HEK293 (cell line): ENCODE data around the gene PDXDC1.
"Not testable (repeated sequence)": the region's sequence is repeated elsewhere in the genome, so short reads cannot be mapped to it uniquely, and the experiment has no call there.

Experiments
- KLF10 ChIP-seq: fragments of 450-650 bp; IDR thresholded peaks from 2 replicates; pipeline ENCODE4 v1.5.1; 2018; ENCODE audit warnings: missing biosample characterization, mild to moderate bottlenecking, missing genetic modification characterization
- KLF8 ChIP-seq: fragments of 450-650 bp; formaldehyde crosslinking; IDR thresholded peaks from 2 replicates; pipeline ENCODE4 v1.5.1; 2016; ENCODE audit warnings: missing biosample characterization, missing genetic modification characterization
- YY1 ChIP-seq: fragments of 450-650 bp; formaldehyde crosslinking; IDR thresholded peaks from 2 replicates; pipeline ENCODE4 v1.5.1; 2018; ENCODE audit warnings: missing biosample characterization, missing genetic modification characterization
- ZNF391 ChIP-seq: fragments of 450-650 bp; formaldehyde crosslinking; IDR thresholded peaks from 2 replicates; pipeline ENCODE4 v1.5.1; 2016; ENCODE audit warnings: low read depth, missing biosample characterization, missing genetic modification characterization, borderline replicate concordance
- TF ChIP-seq, protein P1 (sequence below): fragments of 450-650 bp; formaldehyde crosslinking; IDR thresholded peaks from 2 replicates; pipeline ENCODE4 v1.5.1; 2016; ENCODE audit warnings: missing biosample characterization, missing genetic modification characterization
- TF ChIP-seq, protein P2 (sequence below): fragments of 450-650 bp; formaldehyde crosslinking; IDR thresholded peaks from 2 replicates; pipeline ENCODE4 v1.5.1; 2016; ENCODE audit warnings: missing biosample characterization, missing genetic modification characterization
- TF ChIP-seq, protein P3 (sequence below): fragments of 450-650 bp; IDR thresholded peaks from 2 replicates; pipeline ENCODE4 v1.5.1; 2018; ENCODE audit warnings: missing biosample characterization, mild to moderate bottlenecking, missing genetic modification characterization
- TF ChIP-seq, protein P4 (sequence below): fragments of 450-650 bp; formaldehyde crosslinking; IDR thresholded peaks from 2 replicates; pipeline ENCODE4 v1.5.1; 2017; ENCODE audit warnings: missing biosample characterization, missing genetic modification characterization
- TF ChIP-seq, protein P5 (sequence below): fragments of 450-650 bp; formaldehyde crosslinking; IDR thresholded peaks from 2 replicates; pipeline ENCODE4 v1.5.1; 2016; ENCODE audit warnings: missing biosample characterization, missing genetic modification characterization

DNA sequence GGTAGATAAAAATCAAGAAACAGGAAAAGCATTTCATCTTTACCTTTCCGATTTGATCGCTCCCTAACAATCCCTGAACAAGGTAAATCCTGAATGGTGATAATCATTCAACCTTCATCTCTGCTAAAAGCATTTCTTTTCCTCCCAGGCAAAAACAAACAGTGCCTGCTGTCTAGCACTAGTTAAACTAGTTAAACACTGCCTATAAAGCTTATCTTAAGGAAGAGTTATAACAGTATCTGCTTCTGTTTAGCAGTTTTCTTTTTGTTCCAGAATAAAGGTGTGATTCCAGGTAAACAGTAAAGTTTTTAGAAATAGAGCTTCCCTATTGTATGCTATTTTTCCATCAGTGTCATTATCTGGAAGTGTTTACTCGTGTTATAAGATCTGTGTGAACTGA lies 6.4 kb downstream of the PDXDC1 start:
- not testable (repeated sequence) for TF ChIP-seq YY1, KLF10, ZNF391, KLF8 (tag by site-specific recombination)
- TF ChIP-seq, protein P1, sequence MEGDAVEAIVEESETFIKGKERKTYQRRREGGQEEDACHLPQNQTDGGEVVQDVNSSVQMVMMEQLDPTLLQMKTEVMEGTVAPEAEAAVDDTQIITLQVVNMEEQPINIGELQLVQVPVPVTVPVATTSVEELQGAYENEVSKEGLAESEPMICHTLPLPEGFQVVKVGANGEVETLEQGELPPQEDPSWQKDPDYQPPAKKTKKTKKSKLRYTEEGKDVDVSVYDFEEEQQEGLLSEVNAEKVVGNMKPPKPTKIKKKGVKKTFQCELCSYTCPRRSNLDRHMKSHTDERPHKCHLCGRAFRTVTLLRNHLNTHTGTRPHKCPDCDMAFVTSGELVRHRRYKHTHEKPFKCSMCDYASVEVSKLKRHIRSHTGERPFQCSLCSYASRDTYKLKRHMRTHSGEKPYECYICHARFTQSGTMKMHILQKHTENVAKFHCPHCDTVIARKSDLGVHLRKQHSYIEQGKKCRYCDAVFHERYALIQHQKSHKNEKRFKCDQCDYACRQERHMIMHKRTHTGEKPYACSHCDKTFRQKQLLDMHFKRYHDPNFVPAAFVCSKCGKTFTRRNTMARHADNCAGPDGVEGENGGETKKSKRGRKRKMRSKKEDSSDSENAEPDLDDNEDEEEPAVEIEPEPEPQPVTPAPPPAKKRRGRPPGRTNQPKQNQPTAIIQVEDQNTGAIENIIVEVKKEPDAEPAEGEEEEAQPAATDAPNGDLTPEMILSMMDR, result not testable (repeated sequence)
- TF ChIP-seq, protein P2, sequence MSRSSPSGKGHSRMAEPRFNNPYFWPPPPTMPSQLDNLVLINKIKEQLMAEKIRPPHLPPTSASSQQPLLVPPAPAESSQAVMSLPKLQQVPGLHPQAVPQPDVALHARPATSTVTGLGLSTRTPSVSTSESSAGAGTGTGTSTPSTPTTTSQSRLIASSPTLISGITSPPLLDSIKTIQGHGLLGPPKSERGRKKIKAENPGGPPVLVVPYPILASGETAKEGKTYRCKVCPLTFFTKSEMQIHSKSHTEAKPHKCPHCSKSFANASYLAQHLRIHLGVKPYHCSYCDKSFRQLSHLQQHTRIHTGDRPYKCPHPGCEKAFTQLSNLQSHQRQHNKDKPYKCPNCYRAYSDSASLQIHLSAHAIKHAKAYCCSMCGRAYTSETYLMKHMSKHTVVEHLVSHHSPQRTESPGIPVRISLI (tag by site-specific recombination), result not testable (repeated sequence)
- TF ChIP-seq, protein P3, sequence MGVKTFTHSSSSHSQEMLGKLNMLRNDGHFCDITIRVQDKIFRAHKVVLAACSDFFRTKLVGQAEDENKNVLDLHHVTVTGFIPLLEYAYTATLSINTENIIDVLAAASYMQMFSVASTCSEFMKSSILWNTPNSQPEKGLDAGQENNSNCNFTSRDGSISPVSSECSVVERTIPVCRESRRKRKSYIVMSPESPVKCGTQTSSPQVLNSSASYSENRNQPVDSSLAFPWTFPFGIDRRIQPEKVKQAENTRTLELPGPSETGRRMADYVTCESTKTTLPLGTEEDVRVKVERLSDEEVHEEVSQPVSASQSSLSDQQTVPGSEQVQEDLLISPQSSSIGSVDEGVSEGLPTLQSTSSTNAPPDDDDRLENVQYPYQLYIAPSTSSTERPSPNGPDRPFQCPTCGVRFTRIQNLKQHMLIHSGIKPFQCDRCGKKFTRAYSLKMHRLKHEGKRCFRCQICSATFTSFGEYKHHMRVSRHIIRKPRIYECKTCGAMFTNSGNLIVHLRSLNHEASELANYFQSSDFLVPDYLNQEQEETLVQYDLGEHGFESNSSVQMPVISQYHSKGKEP, result not testable (repeated sequence)
- TF ChIP-seq, protein P4, sequence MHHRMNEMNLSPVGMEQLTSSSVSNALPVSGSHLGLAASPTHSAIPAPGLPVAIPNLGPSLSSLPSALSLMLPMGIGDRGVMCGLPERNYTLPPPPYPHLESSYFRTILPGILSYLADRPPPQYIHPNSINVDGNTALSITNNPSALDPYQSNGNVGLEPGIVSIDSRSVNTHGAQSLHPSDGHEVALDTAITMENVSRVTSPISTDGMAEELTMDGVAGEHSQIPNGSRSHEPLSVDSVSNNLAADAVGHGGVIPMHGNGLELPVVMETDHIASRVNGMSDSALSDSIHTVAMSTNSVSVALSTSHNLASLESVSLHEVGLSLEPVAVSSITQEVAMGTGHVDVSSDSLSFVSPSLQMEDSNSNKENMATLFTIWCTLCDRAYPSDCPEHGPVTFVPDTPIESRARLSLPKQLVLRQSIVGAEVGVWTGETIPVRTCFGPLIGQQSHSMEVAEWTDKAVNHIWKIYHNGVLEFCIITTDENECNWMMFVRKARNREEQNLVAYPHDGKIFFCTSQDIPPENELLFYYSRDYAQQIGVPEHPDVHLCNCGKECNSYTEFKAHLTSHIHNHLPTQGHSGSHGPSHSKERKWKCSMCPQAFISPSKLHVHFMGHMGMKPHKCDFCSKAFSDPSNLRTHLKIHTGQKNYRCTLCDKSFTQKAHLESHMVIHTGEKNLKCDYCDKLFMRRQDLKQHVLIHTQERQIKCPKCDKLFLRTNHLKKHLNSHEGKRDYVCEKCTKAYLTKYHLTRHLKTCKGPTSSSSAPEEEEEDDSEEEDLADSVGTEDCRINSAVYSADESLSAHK, result not testable (repeated sequence)
- TF ChIP-seq, protein P5, sequence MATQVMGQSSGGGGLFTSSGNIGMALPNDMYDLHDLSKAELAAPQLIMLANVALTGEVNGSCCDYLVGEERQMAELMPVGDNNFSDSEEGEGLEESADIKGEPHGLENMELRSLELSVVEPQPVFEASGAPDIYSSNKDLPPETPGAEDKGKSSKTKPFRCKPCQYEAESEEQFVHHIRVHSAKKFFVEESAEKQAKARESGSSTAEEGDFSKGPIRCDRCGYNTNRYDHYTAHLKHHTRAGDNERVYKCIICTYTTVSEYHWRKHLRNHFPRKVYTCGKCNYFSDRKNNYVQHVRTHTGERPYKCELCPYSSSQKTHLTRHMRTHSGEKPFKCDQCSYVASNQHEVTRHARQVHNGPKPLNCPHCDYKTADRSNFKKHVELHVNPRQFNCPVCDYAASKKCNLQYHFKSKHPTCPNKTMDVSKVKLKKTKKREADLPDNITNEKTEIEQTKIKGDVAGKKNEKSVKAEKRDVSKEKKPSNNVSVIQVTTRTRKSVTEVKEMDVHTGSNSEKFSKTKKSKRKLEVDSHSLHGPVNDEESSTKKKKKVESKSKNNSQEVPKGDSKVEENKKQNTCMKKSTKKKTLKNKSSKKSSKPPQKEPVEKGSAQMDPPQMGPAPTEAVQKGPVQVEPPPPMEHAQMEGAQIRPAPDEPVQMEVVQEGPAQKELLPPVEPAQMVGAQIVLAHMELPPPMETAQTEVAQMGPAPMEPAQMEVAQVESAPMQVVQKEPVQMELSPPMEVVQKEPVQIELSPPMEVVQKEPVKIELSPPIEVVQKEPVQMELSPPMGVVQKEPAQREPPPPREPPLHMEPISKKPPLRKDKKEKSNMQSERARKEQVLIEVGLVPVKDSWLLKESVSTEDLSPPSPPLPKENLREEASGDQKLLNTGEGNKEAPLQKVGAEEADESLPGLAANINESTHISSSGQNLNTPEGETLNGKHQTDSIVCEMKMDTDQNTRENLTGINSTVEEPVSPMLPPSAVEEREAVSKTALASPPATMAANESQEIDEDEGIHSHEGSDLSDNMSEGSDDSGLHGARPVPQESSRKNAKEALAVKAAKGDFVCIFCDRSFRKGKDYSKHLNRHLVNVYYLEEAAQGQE (tag by site-specific recombination), result not testable (repeated sequence)
